Cerebellar nuclear complex (tissue), 1 donor: ENCODE data around the gene CADM2.
"Not testable (repeated sequence)": the region's sequence is repeated elsewhere in the genome, so short reads cannot be mapped to it uniquely, and the experiment has no call there.

ENCODE experiments used
- DNase-seq, 2 experiments: peaks; one replicate each; lab custom pipeline; 2025; lab: John Stamatoyannopoulos, UW

Gene CADM2

DNA sequence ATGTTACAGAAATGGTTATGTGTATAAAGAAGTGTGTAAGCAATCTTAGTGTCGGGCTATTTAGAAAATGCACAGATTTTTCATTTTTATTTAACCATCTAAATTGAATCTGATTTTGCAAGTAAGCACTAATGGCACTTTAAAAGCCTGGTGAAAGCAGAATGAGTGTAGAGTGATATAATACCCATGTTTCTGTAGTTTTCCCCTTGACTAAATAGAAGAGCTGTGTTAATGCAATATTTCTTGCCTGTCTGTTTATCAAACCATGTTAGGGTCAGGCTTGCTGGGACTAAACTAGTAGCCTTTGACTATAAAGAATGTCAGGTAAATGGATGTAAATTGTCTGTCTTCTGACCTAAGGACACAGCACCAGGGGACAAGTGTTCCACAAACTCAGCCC, 714.0 kb downstream of the CADM2 start:
- no peak for DNase-seq

DNA sequence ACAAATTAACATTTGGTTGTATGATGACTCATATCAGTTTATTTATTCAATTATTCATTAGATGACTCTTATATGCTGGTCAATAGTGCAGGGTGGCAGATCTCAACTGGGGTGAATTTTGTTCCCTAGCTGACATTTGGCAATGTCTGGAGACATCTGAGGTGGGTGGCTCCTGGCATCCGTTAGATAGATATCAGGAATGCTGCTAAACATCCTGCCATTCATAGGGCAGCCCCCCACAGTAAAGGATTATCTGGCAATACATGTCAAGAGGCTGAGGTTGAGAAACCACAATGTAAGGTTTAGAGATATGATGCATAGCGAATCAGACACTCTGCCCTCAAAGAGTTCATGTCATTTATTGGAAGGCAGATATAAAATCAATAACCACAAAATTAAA, 719.9 kb downstream of the CADM2 start:
- DNase-seq: no peak

DNA sequence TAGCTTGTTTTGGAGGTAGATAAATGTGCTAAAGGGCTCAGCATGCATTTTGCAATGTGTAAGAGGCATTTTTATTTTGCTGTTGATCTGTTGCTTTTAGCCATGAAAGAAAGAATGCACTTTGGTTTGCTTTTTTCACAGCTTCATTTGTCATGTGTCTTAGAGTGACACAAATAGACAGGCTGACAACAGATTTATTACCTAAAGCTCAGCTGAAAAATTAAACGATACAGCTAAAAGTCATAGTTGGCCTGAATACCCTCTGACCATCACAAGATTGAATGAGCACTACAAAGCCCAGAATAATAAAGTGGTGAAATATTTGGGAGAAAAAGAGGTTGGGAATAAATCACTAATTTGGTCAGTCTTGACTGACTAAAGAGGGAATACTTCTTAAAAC, 723.1 kb downstream of the CADM2 start:
- no peak for DNase-seq

DNA sequence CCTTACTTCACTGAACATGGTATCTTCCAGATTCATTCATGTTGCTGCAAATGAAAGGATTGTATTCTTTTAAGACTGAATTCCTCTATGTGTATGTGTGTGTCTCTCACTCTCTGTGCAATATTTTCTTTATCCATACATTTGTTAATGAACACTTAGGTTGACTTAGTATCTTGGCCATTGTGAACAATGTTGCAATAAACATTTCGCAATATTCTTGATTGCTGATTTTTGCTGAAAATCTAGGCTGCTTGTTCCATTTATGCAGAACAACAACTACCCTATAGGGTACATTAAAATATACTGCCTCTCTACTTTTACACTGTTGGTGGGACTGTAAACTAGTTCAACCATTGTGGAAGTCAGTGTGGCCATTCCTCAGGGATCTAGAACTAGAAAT, 732.4 kb downstream of the CADM2 start:
- DNase-seq: no peak

DNA sequence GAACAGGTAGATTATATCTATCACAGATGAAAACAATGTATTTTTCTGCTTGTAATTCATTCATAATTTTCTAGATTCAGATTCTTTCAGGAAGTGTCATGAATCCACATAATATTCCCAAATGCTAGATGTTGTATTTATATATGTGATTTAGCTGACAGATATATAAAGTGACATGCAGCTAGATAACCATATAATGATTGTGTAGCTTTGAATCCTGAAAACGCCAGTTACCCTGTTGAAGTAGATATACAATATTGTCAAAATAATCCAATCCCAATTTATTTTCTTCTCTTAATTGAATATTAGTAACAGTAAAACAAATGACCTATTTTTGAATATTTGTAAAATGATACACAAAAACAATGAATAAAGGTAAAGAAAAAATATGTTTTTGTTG, 738.4 kb downstream of the CADM2 start:
- no peak for DNase-seq

DNA sequence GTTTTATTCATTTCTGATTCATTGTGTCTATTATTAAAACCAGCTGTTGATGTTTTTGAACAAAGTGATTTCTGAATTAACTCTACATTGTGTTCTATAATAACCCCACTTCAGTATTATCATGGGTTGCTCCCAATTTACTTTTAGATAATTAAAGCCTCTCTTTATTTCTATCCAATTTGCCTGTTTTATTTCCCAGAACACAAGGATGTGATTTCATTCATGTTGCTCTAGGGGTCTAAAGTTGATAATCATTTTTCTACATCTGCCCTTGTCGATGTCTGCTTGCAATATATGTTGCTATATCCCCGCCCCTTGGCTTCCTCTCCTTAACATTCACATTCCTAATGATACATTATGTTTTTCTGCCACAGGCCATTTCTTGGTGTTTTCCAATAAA, 747.3 kb downstream of the CADM2 start:
- no peak for DNase-seq

DNA sequence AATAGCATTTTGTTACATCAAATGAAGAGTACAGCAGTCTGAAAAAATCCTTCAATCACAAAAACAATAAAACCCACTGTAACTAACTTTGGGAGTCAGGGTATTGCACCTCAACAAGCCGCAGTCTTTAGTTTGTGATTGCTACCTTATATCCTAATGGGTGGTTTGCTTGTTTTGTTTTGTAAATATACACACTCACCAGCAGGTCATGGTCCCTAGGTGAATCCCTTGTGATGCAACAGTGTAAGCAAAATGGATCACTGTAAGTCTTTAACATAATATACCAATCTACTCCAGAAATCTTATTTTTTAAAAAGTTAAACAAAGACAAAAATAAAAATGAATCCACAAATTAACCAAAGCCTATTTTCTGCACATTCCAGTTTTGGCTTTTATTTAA, 749.5 kb downstream of the CADM2 start:
- not testable (repeated sequence) for DNase-seq

DNA sequence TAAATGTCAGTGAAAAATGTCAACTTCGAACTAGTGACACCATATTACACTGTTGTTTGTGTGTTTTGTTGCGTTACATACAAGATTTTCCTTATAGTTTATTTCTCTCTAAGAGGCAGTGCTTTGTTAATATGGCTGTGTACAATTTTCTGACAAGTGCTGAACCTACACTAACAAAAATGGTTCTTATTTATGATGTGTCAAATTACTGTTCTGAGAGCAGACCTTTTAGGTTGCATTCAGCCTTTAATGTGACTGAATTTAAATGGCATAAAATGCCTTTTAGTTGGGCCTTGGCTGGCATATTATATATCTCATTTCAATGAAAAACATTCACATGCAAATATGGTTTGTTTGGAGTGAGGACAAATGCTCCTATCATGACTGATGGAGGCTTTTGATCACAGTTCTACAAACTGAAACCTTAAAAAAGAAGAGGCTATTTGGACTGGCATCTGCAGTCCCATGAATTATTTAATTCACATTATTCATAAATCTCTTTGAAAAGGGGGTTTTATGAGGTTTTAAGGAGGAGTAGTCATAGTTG, 750.6 kb downstream of the CADM2 start:
- DNase-seq: no peak

DNA sequence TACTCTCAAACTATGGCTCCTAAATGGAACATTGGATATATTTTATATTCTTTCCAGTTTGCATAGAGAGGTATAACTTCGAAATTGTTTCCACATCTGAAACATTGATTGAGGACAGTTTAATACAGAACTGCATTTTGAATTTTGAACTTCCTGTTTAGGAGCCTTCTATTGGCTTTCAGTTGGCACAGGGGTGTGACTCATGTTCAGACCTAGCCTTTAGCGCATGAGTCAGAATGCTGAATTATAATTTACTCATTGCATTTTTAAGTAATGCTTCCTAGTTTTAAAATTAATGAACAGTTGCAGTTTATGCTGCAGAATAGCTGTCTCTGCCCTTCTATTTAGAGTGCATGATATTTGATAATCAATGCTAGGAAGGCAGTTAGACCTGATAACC, 751.7 kb downstream of the CADM2 start:
- DNase-seq: no peak

DNA sequence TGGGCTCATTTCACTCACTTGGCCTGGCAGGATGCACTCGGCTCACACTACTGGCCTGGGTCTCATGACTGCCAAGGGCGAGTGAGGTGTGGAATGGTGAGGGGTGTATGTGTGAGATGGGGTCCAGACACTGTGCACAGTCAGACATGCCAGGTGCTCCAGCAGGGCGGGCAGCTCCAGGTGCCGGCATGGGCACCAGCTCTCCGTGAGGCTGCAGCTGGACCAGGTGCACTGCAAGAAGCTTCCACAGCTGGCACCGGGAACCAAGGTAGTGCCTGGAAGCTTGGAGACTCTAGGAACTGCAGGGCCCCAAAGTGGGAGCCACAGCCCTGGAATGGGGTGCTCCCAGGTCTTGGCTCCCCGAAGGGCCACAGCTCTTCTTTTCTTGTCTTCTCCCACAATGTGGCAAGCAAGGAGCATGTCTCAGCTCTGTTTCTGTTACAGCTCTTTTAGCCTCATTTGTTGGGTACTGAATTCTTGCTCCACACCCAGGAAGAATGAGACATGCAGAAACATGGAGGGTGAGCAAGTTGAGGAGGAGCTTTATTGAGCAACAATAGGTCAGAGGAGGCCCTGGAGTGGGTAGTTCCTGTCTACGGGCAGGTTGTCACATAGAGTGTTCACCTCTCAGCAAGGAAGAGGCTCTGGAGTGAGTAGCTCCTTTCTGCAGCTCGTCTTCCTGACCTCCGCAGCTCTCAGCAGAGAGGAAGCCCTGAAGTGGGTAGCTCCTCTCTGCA, 762.8 kb downstream of the CADM2 start:
- no peak for DNase-seq

DNA sequence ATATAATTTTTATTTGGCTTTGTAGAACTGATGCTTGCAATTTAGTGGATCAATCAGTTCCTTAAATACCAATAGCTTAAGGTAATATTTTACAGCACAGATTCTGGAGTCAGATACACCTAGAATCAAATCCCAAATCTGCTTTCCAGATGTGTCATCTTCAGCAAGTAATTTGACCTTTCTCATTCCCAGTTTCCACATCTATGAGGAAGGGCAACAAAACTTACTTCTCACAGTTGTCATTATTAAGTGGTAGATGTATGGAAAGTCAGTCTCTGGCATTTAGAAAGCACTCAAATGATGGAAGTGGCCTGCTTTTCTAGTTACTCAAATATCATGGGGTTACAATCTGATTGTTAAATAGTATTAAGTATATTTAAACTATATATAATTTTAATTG, 767.0 kb downstream of the CADM2 start:
- DNase-seq: no peak

DNA sequence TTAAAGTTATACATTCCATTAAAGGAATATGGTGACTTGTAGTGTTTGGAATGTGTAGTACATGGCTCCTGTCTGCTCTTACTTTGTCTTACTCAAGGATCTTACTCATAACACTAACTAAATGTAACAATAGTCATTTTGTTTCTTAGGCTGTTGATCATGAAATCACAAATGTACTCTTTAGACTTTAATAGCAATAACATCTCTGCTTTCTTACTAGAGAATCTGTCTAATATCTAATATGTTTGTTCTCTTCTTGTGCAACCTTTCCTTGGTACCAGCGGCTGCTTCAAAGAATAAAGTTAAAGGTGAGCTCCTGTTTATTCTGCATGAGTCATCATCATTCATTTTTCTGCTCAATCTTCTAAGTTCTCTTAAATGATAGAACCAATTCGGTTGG, 767.5 kb downstream of the CADM2 start:
- no peak for DNase-seq

DNA sequence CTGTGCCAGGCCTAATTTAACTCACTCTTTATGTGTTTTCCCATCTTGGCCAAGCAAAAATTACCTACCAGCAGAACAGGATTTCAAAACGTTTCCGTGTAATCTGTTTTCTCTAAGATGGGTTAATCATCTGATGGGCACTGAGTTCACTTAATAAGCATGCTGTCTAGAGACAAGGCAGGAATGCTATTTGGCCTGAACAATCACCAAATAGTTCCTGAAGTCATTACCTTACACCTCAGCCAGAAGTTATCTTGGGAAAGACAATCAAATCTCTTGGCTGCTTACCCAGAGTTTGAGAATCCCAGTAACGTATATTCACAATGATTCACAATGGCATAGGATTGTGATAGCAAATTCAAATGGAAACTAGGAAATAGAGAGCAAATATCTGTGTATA, 779.1 kb downstream of the CADM2 start:
- DNase-seq: no peak

DNA sequence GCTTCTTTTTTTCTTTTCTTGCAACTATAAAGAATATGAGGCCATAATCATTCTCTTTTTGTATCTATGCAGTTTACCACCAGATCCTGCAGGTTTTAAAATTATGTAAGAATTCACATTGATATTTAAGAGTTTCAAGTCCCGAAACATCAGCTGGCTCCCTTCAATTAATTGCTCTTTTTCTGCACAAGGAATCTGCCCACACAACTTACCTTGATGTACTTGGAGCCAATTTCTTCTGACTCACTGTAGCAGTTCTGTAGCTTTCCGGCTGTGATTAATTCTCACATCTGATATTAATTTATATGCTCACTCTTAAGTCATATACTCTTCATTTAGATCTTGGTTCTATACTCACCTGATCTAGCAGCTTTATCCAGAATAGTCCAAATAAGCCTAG, 781.8 kb downstream of the CADM2 start:
- DNase-seq: no peak

DNA sequence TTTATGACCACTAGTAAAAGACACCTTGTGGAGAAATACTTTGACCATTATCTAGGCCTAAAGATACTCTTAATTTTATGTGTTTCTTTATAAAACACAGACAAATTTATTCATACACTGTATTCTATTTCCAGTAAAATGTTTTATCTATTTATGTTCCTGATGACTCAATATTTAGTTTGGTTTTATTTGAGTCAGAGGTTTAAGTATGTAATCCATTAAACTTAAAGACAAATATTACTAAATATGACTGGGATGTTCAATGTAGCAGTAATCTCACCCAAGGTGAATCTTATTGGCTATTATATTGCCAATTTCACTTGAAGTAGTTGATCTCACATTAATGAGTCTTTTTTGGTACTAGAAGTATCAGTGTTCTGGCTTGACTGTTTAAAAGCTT, 799.7 kb downstream of the CADM2 start:
- no peak for DNase-seq

DNA sequence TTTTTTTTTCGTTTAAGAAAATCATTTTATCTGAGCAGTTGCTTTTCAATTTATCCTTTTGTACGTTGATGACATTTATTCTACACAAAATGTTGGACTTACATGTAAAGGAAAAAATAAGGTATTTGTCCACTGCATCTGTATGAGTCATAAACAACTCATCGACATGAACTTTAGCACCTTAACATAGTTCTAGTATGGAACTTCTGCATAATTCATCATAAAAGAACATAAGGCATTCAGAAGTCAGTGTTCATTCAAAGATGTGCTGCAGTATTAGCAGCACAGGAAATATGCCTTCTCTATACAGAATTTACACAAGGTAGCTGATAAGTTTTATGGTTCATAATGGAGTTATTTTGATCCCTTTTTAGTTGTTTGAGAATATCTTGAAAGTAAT, 801.6 kb downstream of the CADM2 start:
- no peak for DNase-seq

DNA sequence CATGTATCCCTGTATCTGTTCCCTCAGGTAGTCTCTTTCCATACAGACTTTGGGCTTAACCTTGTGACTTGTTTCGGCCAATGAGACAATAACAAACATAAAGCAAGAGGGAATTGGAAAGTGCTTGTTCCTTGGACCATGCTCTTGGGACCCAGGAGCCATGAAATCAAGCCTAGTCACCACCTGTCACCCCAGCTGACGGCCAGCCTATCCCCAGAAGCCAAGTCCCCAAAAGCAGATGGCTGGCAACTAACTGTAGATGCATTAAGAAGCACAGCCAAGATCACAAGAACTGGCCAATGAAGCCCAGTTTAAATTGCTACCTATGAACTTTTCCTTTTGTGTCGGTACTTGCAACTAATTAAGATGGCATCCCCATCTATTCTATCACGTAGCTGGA, 822.0 kb downstream of the CADM2 start:
- no peak for DNase-seq

DNA sequence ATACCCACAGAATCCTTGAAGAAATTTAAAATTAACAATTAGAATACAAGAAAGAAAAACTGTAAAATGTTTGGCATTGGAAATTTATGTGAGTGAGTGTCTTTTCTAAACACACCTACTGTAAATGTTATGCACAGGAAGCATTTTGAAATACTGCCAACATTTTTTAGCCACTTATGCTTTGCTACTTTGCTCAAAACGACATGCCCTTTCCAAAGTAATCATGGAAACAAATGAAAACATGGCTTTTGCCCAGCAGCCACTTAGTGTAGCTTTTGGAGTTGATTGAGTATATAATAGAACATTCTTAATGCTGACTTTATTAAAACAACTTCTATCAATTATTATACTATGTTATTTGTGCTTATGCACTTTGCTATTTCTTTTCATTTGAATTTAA, 823.0 kb downstream of the CADM2 start:
- no peak for DNase-seq

DNA sequence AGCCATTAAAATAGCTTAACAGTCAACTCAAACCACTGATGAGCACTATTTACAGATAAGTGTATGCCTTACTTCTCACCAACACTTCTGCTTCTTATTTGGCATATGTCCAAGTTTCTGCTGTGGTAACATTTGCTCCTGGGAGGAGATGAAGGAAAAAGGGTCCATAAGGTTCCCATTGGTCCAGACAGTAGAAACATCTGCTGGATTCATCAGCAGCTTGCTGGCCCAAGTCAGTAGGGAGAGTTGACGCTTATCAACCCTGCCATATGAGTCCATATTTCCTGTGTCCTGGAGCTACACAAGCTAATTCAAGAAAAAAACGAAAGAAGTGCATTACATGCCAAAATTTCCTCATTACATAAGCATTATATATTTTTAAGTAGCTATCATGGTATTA, 824.5 kb downstream of the CADM2 start:
- no peak for DNase-seq

DNA sequence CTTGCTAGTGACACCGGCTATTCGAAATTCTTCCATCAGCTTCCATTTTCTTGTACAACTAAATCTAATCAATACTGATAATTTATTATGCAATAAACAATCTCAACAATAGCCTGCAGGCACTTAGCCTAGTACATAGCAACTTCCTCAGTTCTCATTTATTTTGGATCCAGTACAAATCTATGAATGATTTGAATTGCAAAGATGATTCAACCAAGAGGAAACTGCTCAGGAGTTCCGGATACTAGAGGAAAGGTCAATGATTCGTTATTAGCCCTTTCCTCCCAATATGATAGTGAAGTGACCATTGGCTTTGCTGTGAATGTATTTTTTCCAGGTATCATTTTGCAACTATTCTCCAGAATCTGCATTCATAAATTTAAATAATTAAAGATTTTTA, 827.0 kb downstream of the CADM2 start:
- DNase-seq: no peak

DNA sequence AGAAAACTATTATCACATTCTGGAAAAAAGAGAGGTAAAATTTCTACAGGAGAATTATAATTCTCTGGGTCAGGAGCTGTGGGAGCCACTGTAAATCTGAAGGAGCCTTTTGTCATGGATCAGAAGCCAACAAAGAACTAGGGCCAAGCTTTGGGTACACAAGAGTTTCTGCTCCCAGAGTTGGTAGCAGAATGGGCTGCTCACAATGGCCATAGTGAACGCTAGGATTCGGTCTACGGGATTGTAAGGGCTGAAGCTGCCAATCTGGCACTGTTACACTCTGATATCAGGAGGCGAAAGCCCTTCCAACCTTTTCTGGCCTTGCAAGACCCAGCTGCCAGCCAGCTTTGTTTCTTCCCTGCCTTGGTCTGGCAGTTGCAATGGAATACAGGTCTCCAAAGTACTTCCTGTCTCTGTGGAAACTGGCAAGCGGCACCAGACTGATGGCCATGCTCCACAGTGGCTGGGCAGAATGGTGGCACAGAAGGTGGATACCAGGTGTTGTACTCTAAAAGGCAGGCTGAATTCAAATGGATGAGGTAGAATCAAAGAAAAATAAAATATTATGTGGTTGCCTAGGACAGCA, 831.7 kb downstream of the CADM2 start:
- DNase-seq: peak; percentile 94 to 96

DNA sequence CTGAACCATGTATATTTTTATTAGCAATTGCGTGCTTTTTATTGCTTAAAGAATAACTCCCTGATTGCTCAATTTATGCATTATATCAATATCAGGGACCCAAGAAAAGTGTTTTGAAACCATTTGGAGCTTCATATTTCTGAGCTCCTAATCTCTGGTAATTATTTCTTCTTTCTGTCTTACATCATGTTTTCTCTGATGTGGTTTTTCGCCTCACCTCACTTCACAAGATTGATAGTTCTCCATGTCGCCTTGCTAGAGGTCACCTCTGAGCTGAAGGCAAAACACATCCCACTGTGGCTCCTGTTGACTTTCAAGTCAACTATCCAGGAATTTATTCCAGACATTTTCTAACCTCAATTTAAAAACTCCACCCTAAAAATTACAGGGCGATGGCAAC, 837.4 kb downstream of the CADM2 start:
- no peak for DNase-seq

DNA sequence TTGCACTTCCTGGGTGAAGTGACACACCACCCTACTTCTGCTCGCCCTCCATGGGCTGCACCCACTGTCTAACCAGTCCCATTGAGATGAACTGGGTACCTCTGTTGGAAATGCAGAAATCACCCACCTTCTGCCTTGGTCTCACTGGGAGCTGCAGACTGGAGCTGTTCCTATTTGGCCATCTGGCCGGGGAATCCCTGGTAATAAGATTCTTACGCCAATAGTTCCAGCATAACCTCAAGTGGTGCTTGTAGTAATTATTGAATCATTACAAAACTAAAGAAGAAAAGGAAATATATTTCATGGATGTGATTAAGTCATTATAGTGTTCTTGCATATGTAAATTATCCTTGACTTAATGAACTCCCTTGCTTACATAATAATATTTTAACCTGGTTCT, 841.9 kb downstream of the CADM2 start:
- peak in 1 of 2 experiments; percentile 14 for DNase-seq

DNA sequence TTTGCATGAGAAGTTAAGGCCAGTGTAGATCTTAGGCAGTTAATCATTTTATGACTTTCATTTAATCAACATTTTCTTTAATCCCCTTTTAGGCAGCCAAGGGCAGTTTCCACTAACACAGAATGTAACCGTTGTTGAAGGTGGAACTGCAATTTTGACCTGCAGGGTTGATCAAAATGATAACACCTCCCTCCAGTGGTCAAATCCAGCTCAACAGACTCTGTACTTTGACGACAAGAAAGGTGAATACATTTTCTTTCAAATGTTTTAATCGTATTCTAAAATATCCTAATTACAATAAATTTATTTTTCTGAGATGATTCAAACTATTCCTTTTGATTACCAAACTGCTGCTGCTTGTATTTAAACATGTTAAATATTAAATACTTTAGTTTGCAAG, 843.2 kb downstream of the CADM2 start:
- DNase-seq: peak in 1 of 2 experiments; percentile 1
